ENCODE data around the gene RAVER2.

- TF ChIP-seq CTCF (IDR thresholded peaks at IDR 0.05; ENCODE audit: poor library complexity) (no peak), EZH2 (IDR thresholded peaks at IDR 0.05; ENCODE audit: borderline replicate concordance) (no peak), EZH2phosphoT487 (IDR thresholded peaks at IDR 0.05; ENCODE audit: low read depth, severe bottlenecking, unreplicated experiment) (no peak)
Measured at GRCh38 chr1:64750092-64750491, 5.2 kb downstream of the RAVER2 start.
